ENCODE measurements around the gene ACBD6. TPM values are rescaled to one million over a fixed set of nuclear protein-coding genes. Genes with fewer than 3 reads are reported as not detected.

ACBD6 gene
- total RNA-seq, 1 experiment from 2014 or later: 136 TPM

GRCh38 chr1:180265201-180265600 is 237.2 kb downstream of the ACBD6 start:
- H3K9me3 Mint-ChIP-seq (ENCODE audit: unreplicated experiment): no peaks in the 10 kb centered on the region
- H3K27me3 Mint-ChIP-seq (ENCODE audit: insufficient read depth, unreplicated experiment): peaks cover 14% of the 10 kb centered on the region
- peaks cover 6% of the 10 kb centered on the region for H3K36me3 Mint-ChIP-seq (ENCODE audit: insufficient read depth, unreplicated experiment)
- ChIA-PET POLR2A (interaction anchor here (1.1 kb wide), 1 partner anchor 43 kb away, joined by 4 read pairs; no protein-coding TSS in a partner anchor), CTCF (interaction anchor here (0.7 to 1.6 kb wide), 3 partner anchors 12 to 217 kb away, joined by 3 to 8 read pairs (median 3); no protein-coding TSS in a partner anchor)
- H3K4me1 Mint-ChIP-seq (ENCODE audit: insufficient read depth, unreplicated experiment): no peaks in the 10 kb centered on the region
- TF ChIP-seq, protein P1, sequence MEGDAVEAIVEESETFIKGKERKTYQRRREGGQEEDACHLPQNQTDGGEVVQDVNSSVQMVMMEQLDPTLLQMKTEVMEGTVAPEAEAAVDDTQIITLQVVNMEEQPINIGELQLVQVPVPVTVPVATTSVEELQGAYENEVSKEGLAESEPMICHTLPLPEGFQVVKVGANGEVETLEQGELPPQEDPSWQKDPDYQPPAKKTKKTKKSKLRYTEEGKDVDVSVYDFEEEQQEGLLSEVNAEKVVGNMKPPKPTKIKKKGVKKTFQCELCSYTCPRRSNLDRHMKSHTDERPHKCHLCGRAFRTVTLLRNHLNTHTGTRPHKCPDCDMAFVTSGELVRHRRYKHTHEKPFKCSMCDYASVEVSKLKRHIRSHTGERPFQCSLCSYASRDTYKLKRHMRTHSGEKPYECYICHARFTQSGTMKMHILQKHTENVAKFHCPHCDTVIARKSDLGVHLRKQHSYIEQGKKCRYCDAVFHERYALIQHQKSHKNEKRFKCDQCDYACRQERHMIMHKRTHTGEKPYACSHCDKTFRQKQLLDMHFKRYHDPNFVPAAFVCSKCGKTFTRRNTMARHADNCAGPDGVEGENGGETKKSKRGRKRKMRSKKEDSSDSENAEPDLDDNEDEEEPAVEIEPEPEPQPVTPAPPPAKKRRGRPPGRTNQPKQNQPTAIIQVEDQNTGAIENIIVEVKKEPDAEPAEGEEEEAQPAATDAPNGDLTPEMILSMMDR (IDR thresholded peaks at IDR 0.05; ENCODE audit: unreplicated experiment): no peak
- H3K27ac Mint-ChIP-seq (ENCODE audit: low read depth, unreplicated experiment): no peak overlapping the region
- intact Hi-C loops (cut with micrococcal nuclease): no loop called here
- DNase-seq (ENCODE audit: unreplicated experiment): no peak
- BruUV-seq (replicated peaks): no TSS peak
- no peak overlapping the region for H3K4me3 Mint-ChIP-seq (ENCODE audit: unreplicated experiment)

GRCh38 chr1:180264595-180264994 is 237.8 kb downstream of the ACBD6 start:
- BruUV-seq (replicated peaks): no TSS peak
- Mint-ChIP-seq H3K36me3 (ENCODE audit: insufficient read depth, unreplicated experiment) (peaks cover 6% of the 10 kb centered on the region), H3K4me1 (ENCODE audit: insufficient read depth, unreplicated experiment) (no peaks in the 10 kb centered on the region), H3K4me3 (ENCODE audit: unreplicated experiment) (no peak overlapping the region), H3K27me3 (ENCODE audit: insufficient read depth, unreplicated experiment) (peaks cover 20% of the 10 kb centered on the region), H3K27ac (ENCODE audit: low read depth, unreplicated experiment) (no peak overlapping the region), H3K9me3 (ENCODE audit: unreplicated experiment) (no peaks in the 10 kb centered on the region)
- intact Hi-C loops (cut with micrococcal nuclease): no loop called here
- ChIA-PET CTCF (no interaction called here), POLR2A (no interaction called here)
- no peak for DNase-seq (ENCODE audit: unreplicated experiment)
- TF ChIP-seq, protein P1 (IDR thresholded peaks at IDR 0.05; ENCODE audit: unreplicated experiment): no peak

DNA sequence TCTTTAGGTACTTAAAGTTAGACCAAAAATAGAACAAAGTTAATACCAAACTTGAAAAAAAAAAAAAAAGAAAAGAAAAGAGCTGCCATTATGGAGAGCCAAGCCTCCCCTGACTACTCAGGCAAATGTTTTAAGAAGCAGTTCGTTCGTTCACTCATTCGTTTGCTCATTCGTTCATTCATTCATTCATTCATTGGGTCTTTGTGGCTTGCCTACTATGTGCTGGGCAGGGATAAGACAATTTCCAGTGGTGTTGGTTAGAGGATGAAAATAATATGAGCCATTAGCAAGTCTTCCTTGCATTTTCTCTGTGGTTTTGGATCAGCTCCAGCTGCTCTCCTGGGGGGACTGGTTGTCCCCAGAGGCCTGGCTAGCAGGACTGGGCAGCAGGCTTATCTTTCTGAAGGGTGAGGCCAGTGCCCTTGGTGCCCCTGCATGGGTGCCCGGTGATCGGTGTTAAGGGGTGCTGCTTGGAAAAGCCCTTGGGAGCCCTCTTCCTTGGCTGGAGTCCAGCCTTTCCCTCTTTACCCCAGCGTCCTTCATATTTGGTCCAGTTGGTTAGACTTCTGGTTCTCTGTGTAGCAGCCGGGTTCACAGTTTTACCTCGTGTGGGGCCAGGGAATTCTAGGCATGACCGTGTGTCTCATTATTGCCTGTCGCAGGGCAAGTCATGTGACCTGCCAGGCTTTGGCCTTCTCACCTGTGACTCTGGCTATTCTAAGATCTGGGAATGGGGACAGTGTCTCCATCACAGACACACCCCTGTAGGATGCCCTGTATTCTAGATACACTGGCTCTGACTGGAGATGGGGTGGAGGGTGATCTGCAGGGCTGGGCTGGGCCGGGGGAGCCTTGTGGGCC is 239.5 kb downstream of the ACBD6 start:
- TF ChIP-seq, protein P1 (IDR thresholded peaks at IDR 0.05; ENCODE audit: unreplicated experiment): no peak
- BruUV-seq (replicated peaks): no TSS peak
- H3K27ac Mint-ChIP-seq (ENCODE audit: low read depth, unreplicated experiment): no peak overlapping the region

GRCh38 chr1:180261524-180262155 is 240.7 kb downstream of the ACBD6 start:
- Mint-ChIP-seq H3K9me3 (ENCODE audit: unreplicated experiment) (no peaks in the 10 kb centered on the region), H3K4me3 (ENCODE audit: unreplicated experiment) (no peak overlapping the region), H3K4me1 (ENCODE audit: insufficient read depth, unreplicated experiment) (no peaks in the 10 kb centered on the region), H3K36me3 (ENCODE audit: insufficient read depth, unreplicated experiment) (peaks cover 6% of the 10 kb centered on the region), H3K27me3 (ENCODE audit: insufficient read depth, unreplicated experiment) (peaks cover 43% of the 10 kb centered on the region), H3K27ac (ENCODE audit: low read depth, unreplicated experiment) (no peak overlapping the region)
- no peak for DNase-seq (ENCODE audit: unreplicated experiment)
- TF ChIP-seq, protein P1 (IDR thresholded peaks at IDR 0.05; ENCODE audit: unreplicated experiment): no peak
- ChIA-PET POLR2A (interaction anchor here (0.5 to 2.2 kb wide), 5 partner anchors 9 to 234 kb away, joined by 3 to 8 read pairs (median 3); no protein-coding TSS in a partner anchor), CTCF (interaction anchor here (0.5 to 3.1 kb wide), 13 partner anchors 9 to 360 kb away, joined by 3 to 28 read pairs (median 4); no protein-coding TSS in a partner anchor)
- no TSS peak for BruUV-seq (replicated peaks)
- intact Hi-C loops (cut with micrococcal nuclease): no loop called here

More for the DNA sequence above, 239.5 kb downstream of the ACBD6 start:
- Mint-ChIP-seq H3K27me3 (ENCODE audit: insufficient read depth, unreplicated experiment) (peaks cover 38% of the 10 kb centered on the region), H3K4me1 (ENCODE audit: insufficient read depth, unreplicated experiment) (no peaks in the 10 kb centered on the region), H3K36me3 (ENCODE audit: insufficient read depth, unreplicated experiment) (peaks cover 6% of the 10 kb centered on the region), H3K4me3 (ENCODE audit: unreplicated experiment) (no peak overlapping the region), H3K9me3 (ENCODE audit: unreplicated experiment) (no peaks in the 10 kb centered on the region)
- ChIA-PET POLR2A (interaction anchor here (2.2 kb wide), 1 partner anchor 8 kb away, joined by 8 read pairs; no protein-coding TSS in a partner anchor), CTCF (interaction anchor here (1.8 to 3.1 kb wide), 3 partner anchors 8 to 215 kb away, joined by 7 to 28 read pairs (median 18); no protein-coding TSS in a partner anchor)
- DNase-seq (ENCODE audit: unreplicated experiment): no peak
- intact Hi-C loops (cut with micrococcal nuclease): no loop called here
